K562 (cell line): ENCODE results near the gene CELSR1. TPM values are rescaled to one million over a fixed set of nuclear protein-coding genes. Genes with fewer than 3 reads are reported as not detected.

Experiments
- ATAC-seq: fragments of 200-7000 bp; cut with Tn5 transposase; 3 replicates; pipeline ENCODE4 v1.9.1; 2020; ENCODE audit warnings: moderate library complexity
- BruUV-seq: library from RNA; stranded (reverse); fragments of 400-500 nt; replicated peaks from 2 replicates; lab custom pipeline; 2021; lab: Mats Ljungman, UMichigan
- CTCF ChIA-PET: fragments of 300-600 bp; formaldehyde crosslinking; extraction: SDS; loops from one replicate; lab custom pipeline; 2021; ENCODE audit warnings: low intra/inter-chr PET ratio; lab: Yijun Ruan, JAX
- POLR2A ChIA-PET: fragments of 300-600, 350-650 bp; sonication (Branson Sonifier 250); formaldehyde crosslinking; extraction: SDS; loops from one replicate; lab custom pipeline; 2021; ENCODE audit warnings: antibody characterized with exemption, inconsistent platforms; lab: Yijun Ruan, JAX
- DNase-seq, 4 experiments: peaks; one replicate each; pipeline versions ENCODE4 v3.0.0 to v3.0.0-alpha.2; 2011 to 2018; ENCODE audit warnings: low spot score in 3 of 4, mixed read lengths in 3 of 4; ENCODE audit errors: extremely low read depth in 1 of 4
- FAIRE-seq: peaks from 2 replicates; lab custom pipeline; 2011; peaks lifted over from hg19 to GRCh38; lab: Jason Lieb, UNC
- H2AFZ ChIP-seq: 2 replicates; pipeline ENCODE4 v1.6.0; 2011; ENCODE audit warnings: low read depth, low read length, control low read depth, inconsistent platforms
- H3K27ac ChIP-seq: fragments of 200-600 bp; 3 replicates; pipeline ENCODE4 v1.8.0; 2011; ENCODE audit warnings: low read depth, mild to moderate bottlenecking, control low read depth, inconsistent platforms, low read length, moderate library complexity, mixed read lengths; ENCODE audit errors: extremely low read depth
- H3K27me3 ChIP-seq, 2 experiments: fragments of 300-600 bp in 1 of 2; 2 replicates in 1 of 2; 3 replicates in 1 of 2; pipeline versions ENCODE4 v1.6.0 to v1.8.0; 2011; ENCODE audit warnings: inconsistent platforms in 2 of 2, low read length in 2 of 2, mild to moderate bottlenecking in 1 of 2, mixed read lengths in 1 of 2, moderate library complexity in 1 of 2; ENCODE audit not compliant: control insufficient read depth in 2 of 2, insufficient read depth in 2 of 2
- H3K36me3 ChIP-seq: fragments of 300-600 bp; 3 replicates; pipeline ENCODE4 v1.8.0; 2011; ENCODE audit warnings: mild to moderate bottlenecking, low read length, inconsistent platforms; ENCODE audit not compliant: control insufficient read depth, insufficient read depth
- H3K4me1 ChIP-seq, 2 experiments: fragments of 200-600 bp in 1 of 2; replicated peaks in 1 of 2; 2 replicates in 1 of 2; 3 replicates in 1 of 2; pipeline versions ENCODE4 v1.5.1 to v1.8.0; 2011; ENCODE audit warnings: inconsistent platforms in 2 of 2, low read length in 2 of 2, mild to moderate bottlenecking in 1 of 2, mixed read lengths in 1 of 2, moderate library complexity in 1 of 2; ENCODE audit not compliant: control insufficient read depth in 2 of 2, insufficient read depth in 2 of 2
- H3K4me2 ChIP-seq: 2 replicates; pipeline ENCODE4 v1.6.1; 2011; ENCODE audit warnings: low read length, control low read depth, inconsistent platforms, mixed read lengths; ENCODE audit not compliant: insufficient read depth
- H3K4me3 ChIP-seq: fragments of 200-600 bp; sonication (generic), shearing (Covaris generic); 2 replicates; pipeline ENCODE4 v1.5.1; 2016; ENCODE audit warnings: control low read depth, inconsistent platforms
- H3K79me2 ChIP-seq: fragments of 200-600 bp; 3 replicates; pipeline ENCODE4 v1.8.0; 2011; ENCODE audit warnings: low read length, inconsistent platforms; ENCODE audit not compliant: control insufficient read depth, insufficient read depth
- H3K9ac ChIP-seq, 2 experiments: 2 replicates each; pipeline versions ENCODE4 v1.6.0 to v1.6.1; 2011; ENCODE audit warnings: low read depth in 2 of 2, low read length in 2 of 2, control low read depth in 1 of 2, inconsistent platforms in 1 of 2, mild to moderate bottlenecking in 1 of 2, mixed read lengths in 1 of 2; ENCODE audit not compliant: insufficient read depth in 1 of 2
- H3K9me1 ChIP-seq: one replicate; pipeline ENCODE4 v1.6.0; 2011; ENCODE audit warnings: inconsistent platforms, mild to moderate bottlenecking, low read length, moderate library complexity; ENCODE audit not compliant: control insufficient read depth, insufficient read depth
- H3K9me3 ChIP-seq: replicated peaks from 2 replicates; pipeline ENCODE4 v1.5.1; 2011; ENCODE audit warnings: low read depth, low read length, inconsistent platforms; ENCODE audit not compliant: control insufficient read depth, insufficient read depth
- H4K20me1 ChIP-seq: replicated peaks from 2 replicates; pipeline ENCODE4 v1.6.1; 2011; ENCODE audit warnings: low read length, inconsistent platforms, mixed read lengths; ENCODE audit not compliant: control insufficient read depth, insufficient read depth
- HES1 ChIP-seq: fragments of 450-650 bp; IDR thresholded peaks from 2 replicates; pipeline ENCODE4 v1.6.1; 2016; ENCODE audit warnings: low read depth, mild to moderate bottlenecking, moderate library complexity
- MCM5 ChIP-seq: fragments of 450-650 bp; IDR thresholded peaks from 2 replicates; pipeline ENCODE4 v1.6.1; 2016; ENCODE audit warnings: low read depth
- MYNN ChIP-seq, 2 experiments: sonication (generic); formaldehyde crosslinking in 1 of 2; IDR thresholded peaks; 2 replicates each; pipeline versions ENCODE4 v1.5.0 to v1.6.1; 2016 to 2020; ENCODE audit warnings: antibody characterized with exemption in 1 of 2, missing genetic modification reagents in 1 of 2
- POU5F1 ChIP-seq: fragments of 150-350 bp; IDR thresholded peaks from 2 replicates; pipeline ENCODE4 v1.6.1; 2014; ENCODE audit warnings: borderline replicate concordance, low read length, low read depth, mild to moderate bottlenecking; ENCODE audit not compliant: partially characterized antibody
- USF2 ChIP-seq: sonication (generic); formaldehyde crosslinking; IDR thresholded peaks from 2 replicates; pipeline ENCODE4 v1.5.0; 2020; ENCODE audit warnings: missing genetic modification reagents
- ZC3H8 ChIP-seq: fragments of 450-650 bp; IDR thresholded peaks from 2 replicates; pipeline ENCODE4 v1.6.1; 2017
- ZFP36 ChIP-seq: fragments of 150-350 bp; IDR thresholded peaks from 2 replicates; pipeline ENCODE4 v1.6.1; 2018; ENCODE audit warnings: low read length, low read depth; ENCODE audit not compliant: partially characterized antibody
- ZNF146 ChIP-seq: IDR thresholded peaks from one replicate; pipeline ENCODE4 v1.6.1; 2018; ENCODE audit warnings: missing compliant biosample characterization; ENCODE audit not compliant: unreplicated experiment
- WGBS: fragments of 100-300 bp; shearing (Covaris generic); methylation state at CpG from one replicate; pipeline ENCODE4 v1.1.6; 2016; ENCODE audit warnings: low coverage, mixed read lengths; ENCODE audit not compliant: insufficient coverage; ENCODE audit errors: missing lambda C conversion rate; 5-methylcytosine and 5-hydroxymethylcytosine counted together
- in situ Hi-C: fragments of 300-500 bp; cut with MboI; formaldehyde crosslinking; loops from 4 replicates; pipeline ENCODE4 v1.15.0; 2018; ENCODE audit warnings: inconsistent platforms, mixed read lengths
- intact Hi-C: fragments of 100-400 bp; cut with micrococcal nuclease; formaldehyde crosslinking; loops from 2 replicates; pipeline ENCODE4 v1.14.2; 2022
- polyA plus RNA-seq, 8 experiments: library from polyadenylated mRNA; depleted of rRNA in 4 of 8; stranded (reverse) in 5 of 8; unstranded in 3 of 8; fragments of >200 nt; fragmentation: Nextera tagmentation in 2 of 8; fragmentation: Illumina TruSeq in 1 of 8; extraction: Ambion mirVana in 2 of 8; extraction: Trizol in 1 of 8; gene quantifications; 2 replicates each; pipeline versions ENCODE4 v1.2.1 to v1.2.3, GENCODE V29; 2011 to 2014; ENCODE audit warnings: inconsistent platforms in 1 of 8, missing spikeins in 1 of 8
- total RNA-seq, 7 experiments: library from RNA; depleted of rRNA in 6 of 7; stranded (reverse); fragments of >200 nt in 6 of 7; fragmentation: Illumina TruSeq in 2 of 7; extraction: Trizol in 2 of 7; gene quantifications; 2 replicates each; pipeline versions ENCODE4 v1.2.1 to v1.2.3, GENCODE V29; 2011 to 2021; ENCODE audit warnings: low replicate concordance in 1 of 7

The CELSR1 gene
- total and polyA plus RNA-seq, 9 of the 15 experiments (the other 6 are each of a cell fraction or from before 2014, with no cell fraction given): under 0.01 to 0.09 TPM; not detected in 7

GRCh38 chr22:46317646-46318045, 219.8 kb downstream of the CELSR1 start:
- in situ Hi-C loops (loop anchor here (25.0 kb wide), 1 partner anchor 305 kb away; no protein-coding TSS in a partner anchor), intact Hi-C loops (no loop called here)
- TF ChIP-seq ZNF146 (no peak), ZC3H8 (no peak), POU5F1 (no peak), ZFP36 (no peak), USF2 (no peak), MYNN (IDR thresholded peaks at IDR 0.05) (no peak), MYNN (CRISPR knock-in tag; IDR thresholded peaks at IDR 0.05) (no peak), HES1 (no peak), MCM5 (no peak)
- Histone ChIP-seq H3K4me3 (no peak overlapping the region), H3K27ac (no peak overlapping the region), H3K36me3 (peaks cover 59% of the 10 kb centered on the region; the same call in 2 of the 3 replicates), H3K4me2 (no peak overlapping the region), H4K20me1 (no peaks in the 10 kb centered on the region), H3K9ac (no peak overlapping the region), H2AFZ (no peak overlapping the region), H3K9me1 (no peaks in the 10 kb centered on the region), H3K27me3 (no peaks in the 10 kb centered on the region), H3K4me1 (peaks cover 0 to 3% of the 10 kb centered on the region in 2 experiments; a peak in 1 of 5 replicates), H3K9me3 (no peaks in the 10 kb centered on the region), H3K79me2 (no peaks in the 10 kb centered on the region)
- CTCF ChIA-PET: no interaction called here
- no peak for ATAC-seq
- no TSS peak for BruUV-seq
- POLR2A ChIA-PET: interaction anchor here (0.5 kb wide), 1 partner anchor 706 kb away, joined by 3 read pairs; no protein-coding TSS in a partner anchor
- FAIRE-seq: no peak
- DNase-seq: no peak
- WGBS: 85% methylated on average over 12 of the region's 20 CpGs
